HG03064 (cell line): ENCODE data around the gene HSD17B12.
"Not testable (repeated sequence)": the region's sequence is repeated elsewhere in the genome, so short reads cannot be mapped to it uniquely, and the experiment has no call there.

Experiments used
- ATAC-seq: cut with Tn5 transposase; IDR thresholded peaks from one replicate; pipeline ENCODE4 v1.9.1; 2021; ENCODE audit warnings: low read depth; ENCODE audit not compliant: unreplicated experiment

The HSD17B12 gene

DNA sequence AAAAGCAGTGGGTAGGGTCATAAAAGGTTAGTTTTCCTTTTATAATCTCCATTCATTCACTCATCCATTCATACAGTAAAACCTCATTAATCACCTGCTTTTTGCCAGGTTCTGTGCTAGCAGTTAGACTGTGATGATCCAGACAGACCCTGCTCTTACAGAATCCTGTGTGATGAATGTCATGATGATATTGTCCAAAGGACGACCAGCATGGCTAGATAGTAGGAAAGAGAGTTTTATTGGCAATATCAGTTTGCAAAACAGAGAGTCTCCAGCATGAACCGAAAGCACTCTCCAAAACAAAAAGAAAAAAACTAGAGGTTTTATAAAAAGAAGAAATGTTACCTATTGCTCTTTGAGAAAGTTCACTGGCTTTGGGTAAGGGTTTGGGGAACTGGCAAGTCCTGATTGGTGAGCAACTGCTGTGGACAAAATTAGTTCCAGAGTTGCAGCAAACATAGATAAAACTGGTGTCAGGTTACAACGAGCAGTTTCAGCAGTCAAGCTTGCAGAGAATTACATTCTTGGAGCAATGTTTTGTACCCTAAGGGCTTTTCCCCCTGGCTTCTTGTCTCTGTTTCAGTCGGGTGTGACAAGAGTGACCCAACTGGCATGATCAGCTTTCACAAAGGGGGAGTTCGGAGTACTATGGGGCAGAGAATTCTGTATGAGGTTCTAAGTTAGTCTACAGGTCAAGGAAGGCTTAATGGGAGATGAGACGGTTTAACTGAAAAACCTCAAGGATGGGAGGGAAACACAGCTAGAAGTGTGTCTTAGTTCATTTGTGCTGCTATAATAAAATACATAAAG, 58.3 kb downstream of the HSD17B12 start:
- no peak for ATAC-seq

GRCh38 chr11:43746670-43747069, 66.1 kb downstream of the HSD17B12 start:
- ATAC-seq: no peak

DNA sequence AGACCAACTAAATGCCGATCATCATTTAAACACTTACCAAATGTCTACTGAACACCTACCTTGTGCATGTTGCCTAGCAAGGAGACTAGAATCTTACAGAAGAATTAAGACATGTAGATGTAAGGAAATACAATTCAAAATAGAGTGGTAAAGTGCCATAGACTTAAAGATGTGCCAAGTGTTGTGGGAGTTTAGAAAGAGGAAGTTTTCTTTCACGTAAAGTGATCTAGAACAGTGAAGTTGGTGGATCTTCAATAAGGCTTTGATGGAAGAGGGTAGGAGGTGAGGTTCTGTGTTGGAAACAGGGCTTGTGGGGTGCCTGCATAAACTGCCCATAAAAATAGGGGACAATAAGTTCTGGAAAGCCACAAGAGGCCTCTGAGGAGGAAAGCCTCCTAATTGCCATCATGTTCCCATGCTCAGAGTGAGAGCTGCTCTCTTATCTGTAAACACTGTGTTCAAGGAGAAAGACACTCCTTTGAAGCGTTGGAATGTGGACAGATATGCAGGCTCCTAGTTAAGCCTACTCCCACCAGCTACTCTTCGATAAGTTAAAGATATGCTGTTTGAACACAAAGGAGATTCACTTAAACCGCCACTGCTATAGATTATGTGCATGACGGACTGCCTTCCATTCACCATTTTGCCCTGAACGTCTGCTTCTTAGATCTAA, 66.7 kb downstream of the HSD17B12 start:
- ATAC-seq: no peak

DNA sequence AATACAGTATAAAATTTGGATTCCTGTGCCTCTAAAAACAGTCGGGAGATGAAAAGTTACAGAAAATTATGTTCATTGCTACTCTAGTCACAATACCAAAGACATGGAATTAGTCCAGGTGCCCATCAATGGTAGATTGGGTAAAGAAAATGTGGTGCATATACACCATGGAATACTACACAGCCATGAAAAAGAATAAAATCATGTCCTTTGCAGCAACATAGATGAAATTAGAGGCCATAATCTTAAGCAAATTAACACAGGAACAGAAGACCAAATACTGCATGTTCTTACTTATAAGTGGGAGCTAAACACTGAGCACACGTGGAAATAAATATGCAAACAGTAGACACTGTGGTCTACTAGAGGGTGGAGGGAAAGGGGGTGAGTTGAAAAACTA, 67.6 kb downstream of the HSD17B12 start:
- ATAC-seq: no peak

GRCh38 chr11:43751726-43752125, 71.2 kb downstream of the HSD17B12 start:
- no peak for ATAC-seq

DNA sequence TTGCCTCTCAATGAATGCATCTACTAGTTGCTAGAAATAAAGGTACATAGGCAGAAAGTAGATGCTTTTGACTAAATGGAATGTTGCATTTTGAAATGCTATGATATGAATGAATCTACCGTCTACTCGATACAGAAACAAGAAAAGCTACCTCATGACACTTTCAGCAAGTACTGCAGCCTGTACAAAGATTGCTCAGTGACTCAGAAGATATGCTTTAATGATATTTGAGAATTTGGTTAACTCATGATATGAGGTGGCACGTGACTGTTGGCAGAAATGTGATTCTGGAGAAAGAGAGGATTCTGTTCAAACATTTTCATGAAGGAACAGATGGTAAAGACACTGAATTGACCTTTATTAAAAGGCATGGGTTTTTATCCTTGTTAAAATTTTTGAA, 76.0 kb downstream of the HSD17B12 start:
- ATAC-seq: no peak

- ATAC-seq: no peak
Measured at GRCh38 chr11:43758927-43759326, 78.4 kb downstream of the HSD17B12 start.

GRCh38 chr11:43760902-43761301, 80.4 kb downstream of the HSD17B12 start:
- no peak for ATAC-seq

- ATAC-seq: no peak
Measured at GRCh38 chr11:43765194-43765593, 84.7 kb downstream of the HSD17B12 start.

DNA sequence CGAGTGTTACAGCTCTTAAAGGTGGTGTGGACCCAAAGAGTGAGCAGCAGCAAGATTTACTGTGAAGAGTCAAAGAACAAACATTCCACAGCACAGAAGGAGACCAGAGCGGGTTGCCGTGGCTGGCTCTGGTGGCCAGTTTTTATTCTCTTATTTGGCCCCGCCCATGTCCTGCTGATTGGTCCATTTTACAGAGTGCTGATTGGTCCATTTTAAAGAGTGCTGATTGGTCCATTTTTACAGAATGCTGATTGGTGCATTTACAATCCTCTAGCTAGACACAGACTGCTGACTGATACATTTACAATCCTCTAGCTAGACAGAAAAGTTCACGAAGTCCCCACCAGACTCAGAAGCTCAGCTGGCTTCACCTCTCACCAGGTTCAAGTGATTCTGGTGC, 88.1 kb downstream of the HSD17B12 start:
- not testable (repeated sequence) for ATAC-seq

GRCh38 chr11:43770173-43770572, 89.6 kb downstream of the HSD17B12 start:
- ATAC-seq: no peak

DNA sequence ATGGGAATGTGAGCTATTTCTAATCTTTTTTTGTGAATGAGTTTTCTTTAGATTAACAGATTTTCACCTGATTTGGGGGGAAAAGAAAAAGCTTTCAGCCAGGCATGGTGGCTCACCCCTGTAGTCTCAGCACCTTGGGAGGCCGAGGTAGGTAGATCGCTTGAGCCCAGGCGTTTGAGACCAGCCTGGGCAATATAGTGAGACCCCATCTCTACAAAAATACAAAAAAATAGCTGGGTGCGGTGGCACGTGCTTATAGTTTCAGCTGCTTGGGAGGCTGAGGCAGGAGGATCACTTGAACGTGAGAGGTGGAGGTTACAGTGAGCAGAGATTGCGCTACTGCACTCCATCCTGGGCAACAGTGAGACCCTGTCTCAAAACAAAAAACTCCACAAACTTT, 92.2 kb downstream of the HSD17B12 start:
- no peak for ATAC-seq

DNA sequence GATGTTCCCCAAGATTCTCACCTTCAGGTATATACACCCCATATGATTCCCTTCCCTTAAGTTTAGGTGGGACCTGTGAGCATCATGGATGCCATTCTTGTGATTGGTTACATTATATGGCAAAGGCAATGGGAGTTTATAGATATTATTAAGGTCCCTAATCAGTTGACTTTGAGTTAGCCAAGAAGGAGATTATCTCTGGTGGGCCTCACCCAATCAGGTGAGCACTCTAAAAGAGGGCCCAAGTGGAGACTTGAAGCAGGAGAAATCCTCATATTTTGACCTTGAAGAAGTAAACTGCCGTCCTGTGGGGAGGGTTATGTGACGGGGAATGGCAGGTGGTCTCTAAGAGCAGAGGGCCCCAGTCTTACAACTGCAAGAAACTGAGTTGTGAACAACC, 94.2 kb downstream of the HSD17B12 start:
- no peak for ATAC-seq

DNA sequence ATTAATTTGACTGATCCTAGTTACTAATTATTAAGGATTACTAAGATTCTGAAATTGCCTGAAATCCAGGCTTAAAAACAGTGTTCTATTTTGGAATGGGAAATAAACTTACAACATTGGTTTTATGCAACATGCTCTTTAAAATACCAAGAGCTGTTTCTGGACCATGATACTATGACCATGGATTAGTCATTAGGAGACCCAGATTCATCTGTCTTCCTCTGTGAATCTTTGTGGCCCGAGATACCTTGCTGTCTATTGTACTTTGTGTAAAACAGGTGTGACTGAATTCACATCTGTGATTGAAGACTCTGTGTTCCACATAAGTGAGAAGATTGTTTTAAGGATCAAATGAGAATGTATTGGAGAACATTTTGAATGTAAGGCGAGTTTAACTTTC, 98.8 kb downstream of the HSD17B12 start:
- ATAC-seq: no peak

DNA sequence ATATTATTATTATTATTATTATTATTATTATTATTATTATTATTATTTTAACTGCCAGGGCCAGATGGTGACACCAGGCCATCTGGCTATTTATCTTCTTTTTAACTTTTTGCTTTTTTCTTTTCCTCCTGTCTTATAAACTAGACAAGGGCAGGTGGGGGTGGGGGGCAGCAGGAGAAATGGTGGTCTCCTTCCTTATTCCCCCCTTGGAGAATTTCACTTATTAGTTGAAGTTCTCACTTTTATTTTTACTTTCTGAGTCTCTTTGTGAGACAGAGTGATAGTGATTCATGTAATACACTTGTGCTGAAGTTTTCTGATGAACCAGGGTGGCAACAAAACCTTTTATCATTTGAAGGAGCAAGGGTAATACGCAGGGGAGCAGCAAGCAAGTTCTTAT, 103.8 kb downstream of the HSD17B12 start:
- no peak for ATAC-seq

GRCh38 chr11:43784866-43785265, 104.3 kb downstream of the HSD17B12 start:
- ATAC-seq: no peak

GRCh38 chr11:43785318-43785717, 104.8 kb downstream of the HSD17B12 start:
- no peak for ATAC-seq

DNA sequence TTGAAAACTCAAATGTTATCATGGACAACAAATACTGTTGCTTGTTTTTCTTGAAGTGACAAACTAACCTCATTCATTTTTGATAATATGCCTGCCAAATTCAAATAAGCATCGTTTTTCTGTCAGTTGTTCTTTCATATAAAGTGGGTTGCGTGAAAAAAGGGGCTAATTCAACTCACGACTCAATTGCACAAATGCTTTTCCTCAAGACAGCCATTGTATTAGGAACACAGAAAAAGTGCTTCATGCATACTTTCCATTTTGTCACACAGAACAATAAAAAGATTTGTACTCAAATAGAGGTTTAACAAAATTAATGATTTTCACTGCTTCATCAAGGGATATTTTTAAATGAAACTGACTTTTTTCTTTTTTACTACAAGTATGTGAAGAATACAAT, 105.5 kb downstream of the HSD17B12 start:
- ATAC-seq: no peak

DNA sequence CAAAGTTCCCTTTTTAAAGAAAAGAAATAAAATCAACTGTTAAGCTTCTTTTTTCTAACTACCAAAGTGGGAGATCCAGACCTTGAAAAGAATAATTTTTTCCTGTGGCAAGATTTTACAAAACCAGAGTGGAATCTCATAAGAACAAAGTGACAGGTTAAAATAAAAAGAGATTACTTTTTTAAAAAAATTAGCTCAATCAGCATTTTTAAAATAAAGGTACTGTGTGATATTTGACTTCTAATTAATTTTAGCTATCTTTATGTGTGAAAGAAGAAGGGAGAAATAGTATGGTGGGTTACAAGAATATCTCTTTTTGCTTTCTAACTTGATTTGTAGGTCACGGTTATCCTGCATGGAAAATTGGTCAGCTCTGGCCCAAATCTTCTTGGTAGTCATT, 107.3 kb downstream of the HSD17B12 start:
- ATAC-seq: no peak

DNA sequence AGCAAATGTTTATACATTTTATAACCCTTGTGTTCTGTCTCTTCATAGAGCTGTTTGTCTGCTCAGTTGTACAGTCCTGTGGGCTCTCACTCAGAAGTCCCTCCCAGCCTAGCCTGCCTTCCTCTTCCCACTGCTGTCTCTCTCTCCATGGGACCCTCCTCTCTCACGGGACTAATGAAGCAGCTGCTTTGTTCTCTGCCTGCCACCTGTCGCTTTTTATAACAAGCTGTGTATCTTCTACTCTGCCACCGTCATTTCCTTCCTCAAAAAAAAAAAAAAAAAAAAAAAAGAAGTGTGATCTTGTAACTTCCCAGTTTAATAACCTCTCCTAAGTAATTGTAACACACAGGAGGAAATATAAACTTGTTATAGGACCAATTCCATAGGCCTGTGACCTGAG, 107.9 kb downstream of the HSD17B12 start:
- ATAC-seq: no peak

- no peak for ATAC-seq
Measured at GRCh38 chr11:43789700-43790443, 109.3 kb downstream of the HSD17B12 start.

- ATAC-seq: no peak
Measured at GRCh38 chr11:43790444-43790794, 109.9 kb downstream of the HSD17B12 start.
